Natural killer cell (primary cell): ENCODE data around the gene CPNE9. TPM values are rescaled to one million over a fixed set of nuclear protein-coding genes. Genes with fewer than 3 reads are reported as not detected.

Experiments
- ATAC-seq, 3 donors: fragments of 150-1000 bp in 2 of 3; fragments of 200-7000 bp in 1 of 3; cut with Tn5 transposase; 1 replicate in 1 of 3; 2 replicates in 2 of 3; pipeline ENCODE4 v1.10.0; 2021; ENCODE audit warnings: mild to moderate bottlenecking in 2 of 3, moderate library complexity in 2 of 3
- DNase-seq, 2 donors: peaks; one replicate each; pipeline versions ENCODE4 v3.0.0 to v3.0.0-alpha.2; 2013 to 2021; ENCODE audit warnings: mixed read lengths in 1 of 2
- H3K27ac ChIP-seq: one replicate; pipeline ENCODE4 v1.5.1; 2013; ENCODE audit warnings: mild to moderate bottlenecking, low read length
- H3K27me3 ChIP-seq: one replicate; pipeline ENCODE4 v1.6.1; 2013; ENCODE audit warnings: low read length; ENCODE audit not compliant: control insufficient read depth, insufficient read depth
- H3K36me3 ChIP-seq: one replicate; pipeline ENCODE4 v1.6.1; 2013; ENCODE audit warnings: low read length; ENCODE audit not compliant: control insufficient read depth, insufficient read depth
- H3K4me1 ChIP-seq: one replicate; pipeline ENCODE4 v1.6.1; 2013; ENCODE audit warnings: low read length; ENCODE audit not compliant: control insufficient read depth, insufficient read depth
- H3K4me3 ChIP-seq: one replicate; pipeline ENCODE4 v1.5.1; 2013; ENCODE audit warnings: low read length
- H3K9me3 ChIP-seq: one replicate; pipeline ENCODE4 v1.6.1; 2013; ENCODE audit warnings: low read length; ENCODE audit not compliant: control insufficient read depth, insufficient read depth
- H3K27ac Mint-ChIP-seq, 2 donors: one replicate each; pipeline ENCODE4 v1.8.0; 2022; ENCODE audit warnings: mild to moderate bottlenecking in 2 of 2, mixed read lengths in 2 of 2, moderate library complexity in 1 of 2
- H3K27me3 Mint-ChIP-seq, 2 donors: one replicate each; pipeline ENCODE4 v1.8.0; 2022; ENCODE audit warnings: low read depth in 2 of 2, mixed read lengths in 2 of 2
- H3K36me3 Mint-ChIP-seq: one replicate; pipeline ENCODE4 v1.8.0; 2022; ENCODE audit warnings: mixed read lengths
- H3K4me1 Mint-ChIP-seq, 2 donors: one replicate each; pipeline ENCODE4 v1.8.0; 2022; ENCODE audit warnings: mixed read lengths in 2 of 2
- H3K4me3 Mint-ChIP-seq: one replicate; pipeline ENCODE4 v1.8.0; 2022; ENCODE audit warnings: mild to moderate bottlenecking, moderate library complexity, mixed read lengths
- H3K9me3 Mint-ChIP-seq, 2 donors: one replicate each; pipeline ENCODE4 v1.8.0; 2022; ENCODE audit warnings: mixed read lengths in 2 of 2
- WGBS: methylation state at CpG from one replicate; pipeline ENCODE4 v1.1.7; 2013; ENCODE audit warnings: missing lambda C conversion rate; ENCODE audit not compliant: insufficient coverage; 5-methylcytosine and 5-hydroxymethylcytosine counted together
- intact Hi-C: fragments of 100-400 bp; cut with micrococcal nuclease; formaldehyde crosslinking; loops from one replicate; pipeline ENCODE4 v1.14.2; 2022
- total RNA-seq, 4 donors: library from RNA; stranded (reverse); fragments of 120-200 nt in 1 of 4; gene quantifications; one replicate each; pipeline versions ENCODE4 v1.2.3 to v1.2.4, GENCODE V29; 2013 to 2022
- TF ChIP-seq, protein P1 (sequence below): fragments of 200-600 bp; IDR thresholded peaks from one replicate; pipeline ENCODE4 v1.8.0; 2022; ENCODE audit warnings: antibody characterized with exemption

CPNE9 gene
- total RNA-seq, 3 donors from 2014 or later (not counting 1 experiment from before 2014, with no cell fraction given) = 0.43 to 0.49 TPM; not detected in 1

- H3K36me3 ChIP-seq = peaks cover 11% of the 10 kb centered on the region
- no peak overlapping the region for H3K4me3 Mint-ChIP-seq
- H3K27ac Mint-ChIP-seq = peak overlapping the region; percentile 94 to 99
- no peaks in the 10 kb centered on the region for H3K27me3 ChIP-seq
- H3K27ac ChIP-seq = no peak overlapping the region
- 94% methylated on average over 5 of the region's 5 CpGs for WGBS
- no peak overlapping the region for H3K4me3 ChIP-seq
- ATAC-seq = no peak
- no peaks in the 10 kb centered on the region for H3K9me3 ChIP-seq
- H3K9me3 Mint-ChIP-seq = no peaks in the 10 kb centered on the region
- TF ChIP-seq, protein P1, sequence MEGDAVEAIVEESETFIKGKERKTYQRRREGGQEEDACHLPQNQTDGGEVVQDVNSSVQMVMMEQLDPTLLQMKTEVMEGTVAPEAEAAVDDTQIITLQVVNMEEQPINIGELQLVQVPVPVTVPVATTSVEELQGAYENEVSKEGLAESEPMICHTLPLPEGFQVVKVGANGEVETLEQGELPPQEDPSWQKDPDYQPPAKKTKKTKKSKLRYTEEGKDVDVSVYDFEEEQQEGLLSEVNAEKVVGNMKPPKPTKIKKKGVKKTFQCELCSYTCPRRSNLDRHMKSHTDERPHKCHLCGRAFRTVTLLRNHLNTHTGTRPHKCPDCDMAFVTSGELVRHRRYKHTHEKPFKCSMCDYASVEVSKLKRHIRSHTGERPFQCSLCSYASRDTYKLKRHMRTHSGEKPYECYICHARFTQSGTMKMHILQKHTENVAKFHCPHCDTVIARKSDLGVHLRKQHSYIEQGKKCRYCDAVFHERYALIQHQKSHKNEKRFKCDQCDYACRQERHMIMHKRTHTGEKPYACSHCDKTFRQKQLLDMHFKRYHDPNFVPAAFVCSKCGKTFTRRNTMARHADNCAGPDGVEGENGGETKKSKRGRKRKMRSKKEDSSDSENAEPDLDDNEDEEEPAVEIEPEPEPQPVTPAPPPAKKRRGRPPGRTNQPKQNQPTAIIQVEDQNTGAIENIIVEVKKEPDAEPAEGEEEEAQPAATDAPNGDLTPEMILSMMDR = no peak
- H3K4me1 Mint-ChIP-seq = peaks cover 50 to 57% of the 10 kb centered on the region in 2 donors
- H3K4me1 ChIP-seq = peaks cover 49% of the 10 kb centered on the region
- no peaks in the 10 kb centered on the region for H3K27me3 Mint-ChIP-seq
- intact Hi-C loops = no loop called here
- DNase-seq = no peak
- H3K36me3 Mint-ChIP-seq = no peaks in the 10 kb centered on the region
Measured at GRCh38 chr3:9778143-9779074, 74.8 kb downstream of the CPNE9 start.

DNA sequence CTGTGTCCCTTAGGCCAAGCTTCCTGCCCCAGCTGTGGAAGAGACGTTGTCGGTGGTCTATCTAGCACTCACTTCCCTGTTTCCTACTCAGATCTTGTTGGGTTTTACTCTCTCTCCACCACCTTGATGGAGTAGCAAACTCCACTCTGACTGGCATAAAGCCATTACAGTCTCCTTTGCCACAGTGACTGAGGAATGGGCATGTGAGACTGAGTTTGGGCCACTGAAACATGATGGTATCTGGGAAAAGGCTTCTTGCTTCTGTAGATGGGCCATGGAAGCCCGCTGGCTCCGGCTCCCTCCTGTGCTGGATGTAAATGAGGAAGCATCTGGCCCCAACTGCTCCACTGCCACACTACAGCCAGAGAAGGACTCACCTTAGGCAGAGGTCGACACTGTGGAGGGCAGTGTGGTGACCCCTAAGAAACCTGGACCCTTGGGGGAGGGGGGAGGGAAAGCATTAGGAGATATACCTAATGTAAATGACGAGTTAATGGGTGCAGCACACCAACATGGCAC is 75.5 kb downstream of the CPNE9 start:
- Mint-ChIP-seq H3K27me3 (no peaks in the 10 kb centered on the region), H3K9me3 (no peaks in the 10 kb centered on the region), H3K27ac (peak overlapping the region; percentile 94 to 99), H3K4me3 (peak overlapping the region; percentile 80), H3K4me1 (peaks cover 50 to 57% of the 10 kb centered on the region in 2 donors), H3K36me3 (no peaks in the 10 kb centered on the region)
- intact Hi-C loops = no loop called here
- WGBS = 22% methylated on average over 2 of the region's 6 CpGs
- H3K27me3 ChIP-seq = no peaks in the 10 kb centered on the region
- H3K9me3 ChIP-seq = no peaks in the 10 kb centered on the region
- no peak overlapping the region for H3K4me3 ChIP-seq
- no peak for ATAC-seq
- peak overlapping the region; percentile 92 for H3K27ac ChIP-seq
- no peak for DNase-seq
- H3K4me1 ChIP-seq = peaks cover 49% of the 10 kb centered on the region
- H3K36me3 ChIP-seq = peaks cover 17% of the 10 kb centered on the region
- TF ChIP-seq, protein P1 = no peak

Other genes starting within 250 kb of the CPNE9 start
- gene LHFPL4, start 150.0 kb upstream of the CPNE9 start, total RNA-seq = not detected
- 100 to 1,000 TPM in 2 of 3 donors, 10 to 100 TPM in 1; 99.4 to 127 (median 100) TPM for gene MTMR14, start 54.3 kb upstream of the CPNE9 start, total RNA-seq
- 10 to 100 TPM; 45.1 to 72.1 (median 66.5) TPM for gene BRPF1, start 27.9 kb downstream of the CPNE9 start, total RNA-seq
- gene OGG1, start 46.1 kb downstream of the CPNE9 start, total RNA-seq = 10 to 100 TPM; 33.4 to 52.1 (median 34.7) TPM
- 10 to 100 TPM in 1 of 3 donors, 1 to 10 TPM in 2; 7.4 to 20.4 (median 8.7) TPM for gene CAMK1, start 66.1 kb downstream of the CPNE9 start, total RNA-seq
- gene TADA3, start 88.6 kb downstream of the CPNE9 start, total RNA-seq = 10 to 100 TPM; 59.2 to 73.7 (median 69.2) TPM
- gene ARPC4, start 89.2 kb downstream of the CPNE9 start, total RNA-seq = 100 to 1,000 TPM; 282 to 288 (median 285) TPM
- gene TTLL3, start 106.4 kb downstream of the CPNE9 start, total RNA-seq = 100 to 1,000 TPM; 133 to 137 (median 136) TPM
- 10 to 100 TPM; 27.5 to 43.9 (median 30.9) TPM for gene RPUSD3, start 140.2 kb downstream of the CPNE9 start, total RNA-seq
- not detected for gene CIDEC, start 176.4 kb downstream of the CPNE9 start, total RNA-seq
- 10 to 100 TPM; 15.4 to 16.6 (median 15.5) TPM for gene JAGN1, start 186.8 kb downstream of the CPNE9 start, total RNA-seq
- 1 to 10 TPM in 2 of 3 donors, under 1 TPM in 1; 0.28 to 2.5 (median 1.5) TPM for gene IL17RE, start 199.0 kb downstream of the CPNE9 start, total RNA-seq
- gene IL17RC, start 213.3 kb downstream of the CPNE9 start, total RNA-seq = 1 to 10 TPM in 2 of 3 donors, under 1 TPM in 1; 0.77 to 1.5 (median 1.2) TPM
- 10 to 100 TPM; 29.1 to 35.6 (median 32.9) TPM for gene CRELD1, start 230.0 kb downstream of the CPNE9 start, total RNA-seq
- 1 to 10 TPM; 2.2 to 5.1 (median 4.8) TPM for gene PRRT3, start 248.6 kb downstream of the CPNE9 start, total RNA-seq